Tibial artery (tissue), 4 donors: ENCODE results near the gene NPIPB6.

Experiments
- DNase-seq, 2 donors: peaks; one replicate each; pipeline ENCODE4 v3.0.0-alpha.2; 2019
- H3K27ac ChIP-seq, 2 donors: fragments of 200-600 bp; sonication (generic) in 1 of 2; 1 replicate in 1 of 2; 2 replicates in 1 of 2; pipeline ENCODE4 v1.5.1; 2018 to 2019; ENCODE audit warnings: mild to moderate bottlenecking in 1 of 2
- H3K27me3 ChIP-seq, 2 donors: fragments of 200-600 bp; sonication (generic) in 1 of 2; one replicate each; pipeline versions ENCODE4 v1.5.1 to v1.6.0; 2016 to 2019
- H3K36me3 ChIP-seq, 3 donors: fragments of 200-600 bp; sonication (generic) in 2 of 3; one replicate each; pipeline ENCODE4 v1.5.1; 2016 to 2019; ENCODE audit warnings: mild to moderate bottlenecking in 2 of 3
- H3K4me1 ChIP-seq, 4 donors: fragments of 200-600 bp; sonication (generic) in 2 of 4; 1 replicate in 3 of 4; 2 replicates in 1 of 4; pipeline ENCODE4 v1.5.1; 2016 to 2019
- H3K4me3 ChIP-seq, 2 donors: fragments of 200-600 bp; sonication (generic) in 1 of 2; 1 replicate in 1 of 2; 2 replicates in 1 of 2; pipeline ENCODE4 v1.5.1; 2018 to 2019; ENCODE audit warnings: mild to moderate bottlenecking in 2 of 2
- H3K9me3 ChIP-seq, 3 donors: fragments of 200-600 bp; sonication (generic) in 1 of 3; one replicate each; pipeline ENCODE4 v1.5.1; 2016 to 2019
- CTCF ChIP-seq, 2 experiments: fragments of 200-600 bp in 1 of 2; fragments of 450-650 bp in 1 of 2; IDR thresholded peaks; one replicate each; pipeline ENCODE4 v1.5.1; 2017 to 2019; ENCODE audit warnings: antibody characterized with exemption in 2 of 2, mild to moderate bottlenecking in 1 of 2, moderate library complexity in 1 of 2
- intact Hi-C: fragments of 100-400 bp; cut with DNase I; formaldehyde crosslinking; loops from one replicate; pipeline ENCODE4 v1.15.0; 2023; ENCODE audit warnings: low total_unique reads

Gene NPIPB6

GRCh38 chr16:28304214-28304613 lies 59.1 kb downstream of the NPIPB6 start:
- DNase-seq, result no peak
- Histone ChIP-seq H3K27me3 (peaks cover 0 to 13% of the 10 kb centered on the region in 2 donors), H3K9me3 (no peaks in the 10 kb centered on the region), H3K36me3 (no peaks in the 10 kb centered on the region), H3K27ac (no peak overlapping the region), H3K4me3 (no peak overlapping the region), H3K4me1 (no peaks in the 10 kb centered on the region)
- TF ChIP-seq CTCF (IDR thresholded peaks at IDR 0.05), result no peak
- intact Hi-C loops, result no loop called here

GRCh38 chr16:28303132-28303531 lies 60.2 kb downstream of the NPIPB6 start:
- Histone ChIP-seq H3K9me3 (no peaks in the 10 kb centered on the region), H3K4me1 (no peaks in the 10 kb centered on the region), H3K4me3 (no peak overlapping the region), H3K27ac (no peak overlapping the region), H3K36me3 (no peaks in the 10 kb centered on the region), H3K27me3 (peaks cover 0 to 13% of the 10 kb centered on the region in 2 donors)
- no peak for DNase-seq
- intact Hi-C loops, result no loop called here
- TF ChIP-seq CTCF (IDR thresholded peaks at IDR 0.05), result no peak

GRCh38 chr16:28301620-28302019 lies 61.7 kb downstream of the NPIPB6 start:
- Histone ChIP-seq H3K36me3 (no peaks in the 10 kb centered on the region), H3K9me3 (no peaks in the 10 kb centered on the region), H3K4me3 (no peak overlapping the region), H3K27me3 (peaks cover 0 to 9% of the 10 kb centered on the region in 2 donors), H3K27ac (no peak overlapping the region), H3K4me1 (no peaks in the 10 kb centered on the region)
- TF ChIP-seq CTCF (IDR thresholded peaks at IDR 0.05), result no peak
- intact Hi-C loops, result no loop called here
- DNase-seq, result no peak

- no peak for TF ChIP-seq CTCF (IDR thresholded peaks at IDR 0.05)
- no peaks in the 10 kb centered on the region for H3K36me3 ChIP-seq
- H3K27ac ChIP-seq, result no peak overlapping the region
- peaks cover 0 to 9% of the 10 kb centered on the region in 2 donors for H3K27me3 ChIP-seq
- intact Hi-C loops, result no loop called here
- H3K4me1 ChIP-seq, result no peaks in the 10 kb centered on the region
- DNase-seq, result no peak
- no peak overlapping the region for H3K4me3 ChIP-seq
- H3K9me3 ChIP-seq, result no peaks in the 10 kb centered on the region
Observed at GRCh38 chr16:28301154-28301553, 62.2 kb downstream of the NPIPB6 start.

GRCh38 chr16:28300327-28300726 lies 63.0 kb downstream of the NPIPB6 start:
- H3K4me1 ChIP-seq, result no peaks in the 10 kb centered on the region
- H3K4me3 ChIP-seq, result no peak overlapping the region
- TF ChIP-seq CTCF (IDR thresholded peaks at IDR 0.05), result no peak
- no peak for DNase-seq
- peaks cover 0 to 9% of the 10 kb centered on the region in 2 donors for H3K27me3 ChIP-seq
- no peaks in the 10 kb centered on the region for H3K36me3 ChIP-seq
- no peaks in the 10 kb centered on the region for H3K9me3 ChIP-seq
- intact Hi-C loops, result no loop called here
- H3K27ac ChIP-seq, result no peak overlapping the region

- H3K4me1 ChIP-seq, result peaks cover 0 to 1% (median 1%) of the 10 kb centered on the region in 4 donors
- H3K4me3 ChIP-seq, result no peak overlapping the region
- H3K9me3 ChIP-seq, result no peaks in the 10 kb centered on the region
- H3K27ac ChIP-seq, result no peak overlapping the region
- DNase-seq, result no peak
- peaks cover 0 to 17% of the 10 kb centered on the region in 2 donors for H3K27me3 ChIP-seq
- H3K36me3 ChIP-seq, result no peaks in the 10 kb centered on the region
- intact Hi-C loops, result no loop called here
- TF ChIP-seq CTCF (IDR thresholded peaks at IDR 0.05), result no peak
Observed at GRCh38 chr16:28298511-28298878, 64.8 kb downstream of the NPIPB6 start.
